ENCODE results near the gene ATP10A.

GRCh38 chr15:25721605-25721955 is 141.5 kb downstream of the ATP10A start:
- TF ChIP-seq POLR2A (IDR thresholded peaks at IDR 0.05; ENCODE audit: low read length) (no peak), GATA1 (IDR thresholded peaks at IDR 0.05; ENCODE audit: low read depth, low read length) (no peak)

Measured in erythroblast (primary cell).